H9 (cell line): ENCODE results near the gene ZBTB20. TPM values are rescaled to one million over a fixed set of nuclear protein-coding genes. Genes with fewer than 3 reads are reported as not detected.

Source experiments
- DNase-seq: peaks from one replicate; pipeline ENCODE4 v3.0.0-alpha.2; 2017
- H2AFZ ChIP-seq: one replicate; pipeline ENCODE4 v1.6.1; 2013; ENCODE audit warnings: mild to moderate bottlenecking, low read length, control low read depth, moderate library complexity
- H2AK5ac ChIP-seq: 2 replicates; pipeline ENCODE4 v1.6.1; 2013; ENCODE audit warnings: low read length, control low read depth, mixed read lengths; ENCODE audit not compliant: insufficient read length
- H2BK120ac ChIP-seq: one replicate; pipeline ENCODE4 v1.6.1; 2013; ENCODE audit warnings: low read depth, mild to moderate bottlenecking, low read length, control low read depth, inconsistent platforms; ENCODE audit not compliant: poor library complexity, severe bottlenecking
- H2BK12ac ChIP-seq: 2 replicates; pipeline ENCODE4 v1.6.1; 2013; ENCODE audit warnings: low read length, control low read depth, mixed read lengths, low read depth; ENCODE audit not compliant: insufficient read length
- H2BK15ac ChIP-seq: 2 replicates; pipeline ENCODE4 v1.6.1; 2013; ENCODE audit warnings: low read depth, low read length, control low read depth
- H2BK20ac ChIP-seq: one replicate; pipeline ENCODE4 v1.6.1; 2013; ENCODE audit warnings: low read depth, mild to moderate bottlenecking, low read length, control low read depth, inconsistent platforms; ENCODE audit not compliant: poor library complexity, severe bottlenecking
- H2BK5ac ChIP-seq: 2 replicates; pipeline ENCODE4 v1.6.1; 2013; ENCODE audit warnings: low read length, control low read depth, mixed read lengths; ENCODE audit not compliant: insufficient read length
- H3K14ac ChIP-seq: 2 replicates; pipeline ENCODE4 v1.6.1; 2013; ENCODE audit warnings: low read length, control low read depth; ENCODE audit not compliant: insufficient read depth
- H3K18ac ChIP-seq: 2 replicates; pipeline ENCODE4 v1.6.1; 2013; ENCODE audit warnings: low read depth, mild to moderate bottlenecking, mixed read lengths, low read length, control low read depth; ENCODE audit not compliant: insufficient read length
- H3K23ac ChIP-seq: 2 replicates; pipeline ENCODE4 v1.6.1; 2013; ENCODE audit warnings: low read length, control low read depth, mixed read lengths, low read depth; ENCODE audit not compliant: insufficient read length
- H3K23me2 ChIP-seq: 2 replicates; pipeline ENCODE4 v1.6.1; 2013; ENCODE audit warnings: low read depth, mild to moderate bottlenecking, mixed read lengths, low read length, control low read depth; ENCODE audit not compliant: insufficient read length, poor library complexity, severe bottlenecking
- H3K27ac ChIP-seq: 2 replicates; pipeline ENCODE4 v1.5.1; 2013; ENCODE audit warnings: low read length, control low read depth, mixed read lengths, low read depth; ENCODE audit not compliant: insufficient read length
- H3K27me3 ChIP-seq: 2 replicates; pipeline ENCODE4 v1.6.1; 2013; ENCODE audit warnings: low read length, control low read depth, inconsistent platforms; ENCODE audit not compliant: insufficient read depth
- H3K4ac ChIP-seq: 2 replicates; pipeline ENCODE4 v1.6.1; 2013; ENCODE audit warnings: low read depth, mild to moderate bottlenecking, control low read depth, inconsistent platforms, low read length, moderate library complexity
- H3K4me1 ChIP-seq: 2 replicates; pipeline ENCODE4 v1.6.1; 2013; ENCODE audit warnings: low read length, control low read depth, inconsistent platforms; ENCODE audit not compliant: insufficient read depth
- H3K4me2 ChIP-seq: 2 replicates; pipeline ENCODE4 v1.6.1; 2013; ENCODE audit warnings: low read length, control low read depth, mixed read lengths; ENCODE audit not compliant: insufficient read length, insufficient read depth
- H3K56ac ChIP-seq: 2 replicates; pipeline ENCODE4 v1.6.1; 2013; ENCODE audit warnings: low read depth, mild to moderate bottlenecking, mixed read lengths, low read length, control low read depth; ENCODE audit not compliant: insufficient read length
- H3K79me1 ChIP-seq: 2 replicates; pipeline ENCODE4 v1.6.1; 2013; ENCODE audit warnings: low read depth, mild to moderate bottlenecking, moderate library complexity, low read length, control low read depth, inconsistent platforms; ENCODE audit not compliant: insufficient read depth, poor library complexity, severe bottlenecking
- H3K79me2 ChIP-seq: 2 replicates; pipeline ENCODE4 v1.6.1; 2013; ENCODE audit warnings: low read length, control low read depth, inconsistent platforms; ENCODE audit not compliant: insufficient read depth
- H3K9ac ChIP-seq: 2 replicates; pipeline ENCODE4 v1.6.1; 2013; ENCODE audit warnings: low read length, control low read depth, mixed read lengths; ENCODE audit not compliant: insufficient read length; ENCODE audit errors: extremely low read depth
- H3K9me3 ChIP-seq: one replicate; pipeline ENCODE4 v1.6.1; 2013; ENCODE audit warnings: low read depth, low read length, inconsistent platforms; ENCODE audit not compliant: control insufficient read depth
- H3T11ph ChIP-seq: one replicate; pipeline ENCODE4 v1.6.1; 2013; ENCODE audit warnings: mild to moderate bottlenecking, low read length, control low read depth, inconsistent platforms
- H4K20me1 ChIP-seq: one replicate; pipeline ENCODE4 v1.6.1; 2013; ENCODE audit not compliant: control insufficient read depth, insufficient read length, insufficient read depth
- H4K5ac ChIP-seq: 2 replicates; pipeline ENCODE4 v1.6.1; 2013; ENCODE audit warnings: low read depth, mild to moderate bottlenecking, mixed read lengths, low read length, control low read depth; ENCODE audit not compliant: insufficient read length
- H4K8ac ChIP-seq: replicated peaks from 2 replicates; pipeline ENCODE4 v1.6.1; 2013; ENCODE audit warnings: low read length, control low read depth, mixed read lengths, low read depth; ENCODE audit not compliant: insufficient read length
- H4K91ac ChIP-seq: 2 replicates; pipeline ENCODE4 v1.6.1; 2013; ENCODE audit warnings: low read depth, mild to moderate bottlenecking, moderate library complexity, mixed read lengths, low read length, control low read depth; ENCODE audit not compliant: insufficient read length
- H3K27ac Mint-ChIP-seq, 3 experiments: 2 replicates in 2 of 3; 3 replicates in 1 of 3; pipeline ENCODE4 v1.8.0; 2020 to 2021; ENCODE audit warnings: mixed read lengths in 3 of 3, mild to moderate bottlenecking in 1 of 3, moderate library complexity in 1 of 3
- H3K27me3 Mint-ChIP-seq: 2 replicates; pipeline ENCODE4 v1.8.0; 2021; ENCODE audit warnings: low read depth, mild to moderate bottlenecking, moderate library complexity, mixed read lengths
- H3K36me3 Mint-ChIP-seq, 3 experiments: 2 replicates in 2 of 3; 3 replicates in 1 of 3; pipeline ENCODE4 v1.8.0; 2020 to 2021; ENCODE audit warnings: low read depth in 3 of 3, mixed read lengths in 3 of 3; ENCODE audit not compliant: insufficient read depth in 1 of 3
- H3K4me1 Mint-ChIP-seq, 2 experiments: 2 replicates each; pipeline ENCODE4 v1.8.0; 2020; ENCODE audit warnings: mixed read lengths in 2 of 2
- H3K4me3 Mint-ChIP-seq, 2 experiments: 2 replicates in 1 of 2; 3 replicates in 1 of 2; pipeline ENCODE4 v1.8.0; 2020 to 2021; ENCODE audit warnings: mild to moderate bottlenecking in 2 of 2, mixed read lengths in 2 of 2, moderate library complexity in 1 of 2
- H3K9me3 Mint-ChIP-seq, 2 experiments: 2 replicates in 1 of 2; 3 replicates in 1 of 2; pipeline ENCODE4 v1.8.0; 2020; ENCODE audit warnings: mild to moderate bottlenecking in 2 of 2, mixed read lengths in 2 of 2, moderate library complexity in 1 of 2
- WGBS: extraction: QIAGEN DNeasy Blood & Tissue Kit; methylation state at CpG from one replicate; pipeline ENCODE4 v1.1.7; 2013; ENCODE audit warnings: missing lambda C conversion rate, low lambda C conversion rate, mixed read lengths; ENCODE audit not compliant: insufficient read length; ENCODE audit errors: extremely low coverage; 5-methylcytosine and 5-hydroxymethylcytosine counted together
- total RNA-seq: library from RNA; stranded (reverse); gene quantifications from 2 replicates; pipeline ENCODE4 v1.2.1, GENCODE V29; 2021
- TF ChIP-seq, protein P1 (sequence below): fragments of 200-600 bp; sonication (generic); conservative IDR thresholded peaks from 3 replicates; pipeline ENCODE4 v1.8.0; 2021; ENCODE audit warnings: antibody characterized with exemption, mild to moderate bottlenecking

The ZBTB20 gene
- total RNA-seq, 1 experiment from 2014 or later: 0.70 TPM

DNA sequence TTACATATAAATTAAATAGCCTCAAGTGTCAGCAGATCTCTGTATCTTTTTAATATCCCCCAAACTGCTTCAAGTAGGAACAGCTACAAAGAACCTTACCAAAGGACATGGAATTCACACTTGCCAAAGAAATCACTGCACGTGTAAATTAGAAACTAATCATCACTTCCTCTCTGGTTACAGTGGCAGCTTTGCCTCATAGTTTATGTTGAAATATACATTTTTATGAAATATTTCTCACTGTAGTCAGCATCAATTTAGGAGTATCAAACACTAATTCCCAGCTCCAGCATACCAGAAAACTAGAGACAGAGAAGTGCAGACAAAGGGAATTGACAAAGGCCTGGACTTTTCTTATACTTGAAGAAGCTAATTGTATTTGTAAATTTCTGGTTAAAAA, 592.4 kb downstream of the ZBTB20 start:
- no peak for DNase-seq
- no peaks in the 10 kb centered on the region for H4K20me1 ChIP-seq
- no peaks in the 10 kb centered on the region for H3K36me3 Mint-ChIP-seq
- H3T11ph ChIP-seq: no peak overlapping the region
- H3K23me2 ChIP-seq: no peaks in the 10 kb centered on the region
- no peaks in the 10 kb centered on the region for H3K9me3 ChIP-seq
- no peak overlapping the region for H3K56ac ChIP-seq
- H4K5ac ChIP-seq: no peak overlapping the region
- H2BK15ac ChIP-seq: no peak overlapping the region
- no peaks in the 10 kb centered on the region for H3K4me1 ChIP-seq
- no peak overlapping the region for H3K27ac ChIP-seq
- no peak overlapping the region for H2BK120ac ChIP-seq
- no peaks in the 10 kb centered on the region for H3K79me1 ChIP-seq
- no peak overlapping the region for H4K91ac ChIP-seq
- H3K23ac ChIP-seq: no peak overlapping the region
- H3K18ac ChIP-seq: no peak overlapping the region
- no peak overlapping the region for H3K4me2 ChIP-seq
- no peak overlapping the region for H3K9ac ChIP-seq
- no peak overlapping the region for H2BK5ac ChIP-seq
- H2BK12ac ChIP-seq: no peak overlapping the region
- no peak overlapping the region for H2AK5ac ChIP-seq
- no peak overlapping the region for H2BK20ac ChIP-seq
- no peak overlapping the region for H3K4ac ChIP-seq
- no peak overlapping the region for H3K4me3 Mint-ChIP-seq
- no peak overlapping the region for H3K27ac Mint-ChIP-seq
- no peaks in the 10 kb centered on the region for H3K9me3 Mint-ChIP-seq
- no peaks in the 10 kb centered on the region for H3K4me1 Mint-ChIP-seq
- no peaks in the 10 kb centered on the region for H3K27me3 ChIP-seq
- no peak overlapping the region for H3K14ac ChIP-seq
- no peak overlapping the region for H4K8ac ChIP-seq
- H3K27me3 Mint-ChIP-seq: no peaks in the 10 kb centered on the region
- TF ChIP-seq, protein P1, sequence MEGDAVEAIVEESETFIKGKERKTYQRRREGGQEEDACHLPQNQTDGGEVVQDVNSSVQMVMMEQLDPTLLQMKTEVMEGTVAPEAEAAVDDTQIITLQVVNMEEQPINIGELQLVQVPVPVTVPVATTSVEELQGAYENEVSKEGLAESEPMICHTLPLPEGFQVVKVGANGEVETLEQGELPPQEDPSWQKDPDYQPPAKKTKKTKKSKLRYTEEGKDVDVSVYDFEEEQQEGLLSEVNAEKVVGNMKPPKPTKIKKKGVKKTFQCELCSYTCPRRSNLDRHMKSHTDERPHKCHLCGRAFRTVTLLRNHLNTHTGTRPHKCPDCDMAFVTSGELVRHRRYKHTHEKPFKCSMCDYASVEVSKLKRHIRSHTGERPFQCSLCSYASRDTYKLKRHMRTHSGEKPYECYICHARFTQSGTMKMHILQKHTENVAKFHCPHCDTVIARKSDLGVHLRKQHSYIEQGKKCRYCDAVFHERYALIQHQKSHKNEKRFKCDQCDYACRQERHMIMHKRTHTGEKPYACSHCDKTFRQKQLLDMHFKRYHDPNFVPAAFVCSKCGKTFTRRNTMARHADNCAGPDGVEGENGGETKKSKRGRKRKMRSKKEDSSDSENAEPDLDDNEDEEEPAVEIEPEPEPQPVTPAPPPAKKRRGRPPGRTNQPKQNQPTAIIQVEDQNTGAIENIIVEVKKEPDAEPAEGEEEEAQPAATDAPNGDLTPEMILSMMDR: no peak
- H2AFZ ChIP-seq: no peak overlapping the region
- no CpG with 5 or more reads among the region's 1 CpG for WGBS
- no peaks in the 10 kb centered on the region for H3K79me2 ChIP-seq
